Esophagus squamous epithelium (tissue), 5 donors: Measurements from ENCODE around the gene CEMIP. TPM values are rescaled to one million over a fixed set of nuclear protein-coding genes. Genes with fewer than 3 reads are reported as not detected.

ENCODE experiments used
- DNase-seq: peaks from one replicate; lab custom pipeline; 2025; lab: John Stamatoyannopoulos, UW
- H3K27ac ChIP-seq, 4 donors: fragments of 200-600 bp; sonication (generic); one replicate each; pipeline ENCODE4 v1.5.1; 2016 to 2019; ENCODE audit warnings: mild to moderate bottlenecking in 1 of 4
- H3K27me3 ChIP-seq, 4 donors: fragments of 200-600 bp; sonication (generic); 1 replicate in 3 of 4; 2 replicates in 1 of 4; pipeline versions ENCODE4 v1.5.1 to v1.6.0; 2017 to 2021; ENCODE audit warnings: antibody characterized with exemption in 1 of 4
- H3K36me3 ChIP-seq, 3 donors: fragments of 200-600 bp; sonication (generic); one replicate each; pipeline ENCODE4 v1.5.1; 2016 to 2019
- H3K4me1 ChIP-seq, 3 donors: fragments of 200-600 bp; sonication (generic); one replicate each; pipeline ENCODE4 v1.5.1; 2017 to 2019
- H3K4me3 ChIP-seq, 4 donors: fragments of 200-600 bp; sonication (generic); 1 replicate in 3 of 4; 2 replicates in 1 of 4; pipeline ENCODE4 v1.5.1; 2016 to 2019; ENCODE audit warnings: mild to moderate bottlenecking in 2 of 4, moderate library complexity in 1 of 4
- H3K9me3 ChIP-seq, 3 donors: fragments of 200-600 bp; sonication (generic); one replicate each; pipeline ENCODE4 v1.5.1; 2016 to 2019
- CTCF ChIP-seq, 6 experiments: fragments of 450-650 bp in 4 of 6; fragments of 200-600 bp in 2 of 6; sonication (generic) in 2 of 6; IDR thresholded peaks; one replicate each; pipeline ENCODE4 v1.5.1; 2016 to 2019; ENCODE audit warnings: antibody characterized with exemption in 6 of 6, mild to moderate bottlenecking in 4 of 6, moderate library complexity in 4 of 6
- POLR2A ChIP-seq, 4 donors: fragments of 450-650 bp; IDR thresholded peaks; one replicate each; pipeline ENCODE4 v1.6.1; 2017; ENCODE audit warnings: antibody characterized with exemption in 4 of 4, mild to moderate bottlenecking in 4 of 4, moderate library complexity in 3 of 4
- WGBS, 2 donors: methylation state at CpG; one replicate each; pipeline ENCODE4 v1.1.5; 2018; 5-methylcytosine and 5-hydroxymethylcytosine counted together
- intact Hi-C: fragments of 100-400 bp; cut with DNase I; formaldehyde crosslinking; loops from one replicate; pipeline ENCODE4 v1.15.0; 2022
- total RNA-seq, 4 donors: library from RNA; depleted of rRNA; stranded (reverse); fragments of >200 nt; gene quantifications; one replicate each; pipeline ENCODE4 v1.1.0, GENCODE V29; 2016
- donor health status: DM: yes; HTN: yes; CAD: no.

Gene CEMIP
- total RNA-seq, 4 donors from 2014 or later, result 2.8 to 13.5 (median 7.6) TPM

GRCh38 chr15:80825361-80826030 lies 46.3 kb downstream of the CEMIP start:
- H3K27me3 ChIP-seq, result peaks cover 0 to 36% (median 0%) of the 10 kb centered on the region in 4 donors
- H3K4me3 ChIP-seq, result no peak overlapping the region
- H3K36me3 ChIP-seq, result no peaks in the 10 kb centered on the region
- H3K27ac ChIP-seq, result no peak overlapping the region
- 42 to 56% methylated on average over 6 of the region's 6 CpGs for WGBS, 2 donors
- peaks cover 0 to 10% (median 0%) of the 10 kb centered on the region in 3 donors for H3K4me1 ChIP-seq
- H3K9me3 ChIP-seq, result no peaks in the 10 kb centered on the region
- no peak for DNase-seq
- intact Hi-C loops, result no loop called here
- no peak for TF ChIP-seq CTCF (IDR thresholded peaks at IDR 0.05)
- TF ChIP-seq POLR2A (IDR thresholded peaks at IDR 0.05), result no peak

- no peak for TF ChIP-seq CTCF (IDR thresholded peaks at IDR 0.05)
- no peak for TF ChIP-seq POLR2A (IDR thresholded peaks at IDR 0.05)
- H3K36me3 ChIP-seq, result no peaks in the 10 kb centered on the region
- no peak overlapping the region for H3K27ac ChIP-seq
- DNase-seq, result no peak
- peaks cover 0 to 62% (median 0%) of the 10 kb centered on the region in 4 donors for H3K27me3 ChIP-seq
- H3K4me3 ChIP-seq, result no peak overlapping the region
- H3K4me1 ChIP-seq, result peaks cover 0 to 13% (median 0%) of the 10 kb centered on the region in 3 donors
- intact Hi-C loops, result no loop called here
- no peaks in the 10 kb centered on the region for H3K9me3 ChIP-seq
These were observed 49.6 kb downstream of the CEMIP start for GRCh38 chr15:80828796-80829195.

GRCh38 chr15:80830677-80831076 lies 51.5 kb downstream of the CEMIP start:
- Histone ChIP-seq H3K27ac (no peak overlapping the region), H3K27me3 (peaks cover 0 to 62% (median 0%) of the 10 kb centered on the region in 4 donors), H3K36me3 (no peaks in the 10 kb centered on the region), H3K9me3 (no peaks in the 10 kb centered on the region), H3K4me1 (peaks cover 0 to 25% (median 10%) of the 10 kb centered on the region in 3 donors), H3K4me3 (no peak overlapping the region)
- DNase-seq, result no peak
- intact Hi-C loops, result no loop called here
- TF ChIP-seq CTCF (IDR thresholded peaks at IDR 0.05), result no peak
- no peak for TF ChIP-seq POLR2A (IDR thresholded peaks at IDR 0.05)
- WGBS, 2 donors, result 80 to 89% methylated on average over 1 of the region's 1 CpG

GRCh38 chr15:80831192-80831591 lies 52.0 kb downstream of the CEMIP start:
- H3K27ac ChIP-seq, result no peak overlapping the region
- no peak overlapping the region for H3K4me3 ChIP-seq
- H3K9me3 ChIP-seq, result no peaks in the 10 kb centered on the region
- intact Hi-C loops, result no loop called here
- H3K36me3 ChIP-seq, result no peaks in the 10 kb centered on the region
- H3K27me3 ChIP-seq, result peaks cover 0 to 64% (median 0%) of the 10 kb centered on the region in 4 donors
- H3K4me1 ChIP-seq, result peaks cover 0 to 27% (median 10%) of the 10 kb centered on the region in 3 donors
- TF ChIP-seq POLR2A (IDR thresholded peaks at IDR 0.05) (no peak), CTCF (IDR thresholded peaks at IDR 0.05) (no peak)
- no peak for DNase-seq
- 84 to 91% methylated on average over 6 to 7 of the region's 7 CpGs for WGBS, 2 donors

- no peak overlapping the region for H3K27ac ChIP-seq
- peaks cover 0 to 66% (median 0%) of the 10 kb centered on the region in 4 donors for H3K27me3 ChIP-seq
- H3K36me3 ChIP-seq, result no peaks in the 10 kb centered on the region
- no peaks in the 10 kb centered on the region for H3K9me3 ChIP-seq
- intact Hi-C loops, result no loop called here
- H3K4me3 ChIP-seq, result no peak overlapping the region
- WGBS, 2 donors, result 70 to 79% methylated on average over 4 to 7 of the region's 7 CpGs
- H3K4me1 ChIP-seq, result peaks cover 0 to 27% (median 10%) of the 10 kb centered on the region in 3 donors
- no peak for DNase-seq
- no peak for TF ChIP-seq CTCF (IDR thresholded peaks at IDR 0.05)
- no peak for TF ChIP-seq POLR2A (IDR thresholded peaks at IDR 0.05)
These were observed 52.5 kb downstream of the CEMIP start for GRCh38 chr15:80831606-80832224.
